DMS53 treated with DMSO at 0.1 percent for 48 hours (cell line): ENCODE results near the gene RASA2.
"Not testable (repeated sequence)": the region's sequence is repeated elsewhere in the genome, so short reads cannot be mapped to it uniquely, and the experiment has no call there.

ENCODE experiments used
- DNase-seq: peaks from one replicate; lab custom pipeline; 2025; ENCODE audit not compliant: unreplicated experiment; lab: John Stamatoyannopoulos, UW

The RASA2 gene

GRCh38 chr3:141570068-141570467, 83.2 kb downstream of the RASA2 start:
- no peak for DNase-seq

GRCh38 chr3:141575879-141576743, 89.3 kb downstream of the RASA2 start:
- peak; percentile 1 for DNase-seq

DNA sequence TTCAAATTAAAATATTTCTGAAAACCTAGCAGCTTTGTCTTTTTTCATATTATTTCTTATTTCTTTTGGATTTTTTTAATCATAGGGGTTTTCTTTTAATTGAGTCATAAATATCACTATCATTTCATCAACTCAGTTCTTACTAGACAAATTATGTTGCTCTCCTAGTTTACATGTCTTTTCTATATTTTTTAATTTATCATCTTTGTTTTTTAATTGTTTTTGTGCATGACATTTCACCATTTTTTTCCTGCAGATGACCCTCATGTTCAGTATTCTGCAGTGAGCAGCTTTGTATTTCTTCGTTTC, 89.9 kb downstream of the RASA2 start:
- DNase-seq: no peak

DNA sequence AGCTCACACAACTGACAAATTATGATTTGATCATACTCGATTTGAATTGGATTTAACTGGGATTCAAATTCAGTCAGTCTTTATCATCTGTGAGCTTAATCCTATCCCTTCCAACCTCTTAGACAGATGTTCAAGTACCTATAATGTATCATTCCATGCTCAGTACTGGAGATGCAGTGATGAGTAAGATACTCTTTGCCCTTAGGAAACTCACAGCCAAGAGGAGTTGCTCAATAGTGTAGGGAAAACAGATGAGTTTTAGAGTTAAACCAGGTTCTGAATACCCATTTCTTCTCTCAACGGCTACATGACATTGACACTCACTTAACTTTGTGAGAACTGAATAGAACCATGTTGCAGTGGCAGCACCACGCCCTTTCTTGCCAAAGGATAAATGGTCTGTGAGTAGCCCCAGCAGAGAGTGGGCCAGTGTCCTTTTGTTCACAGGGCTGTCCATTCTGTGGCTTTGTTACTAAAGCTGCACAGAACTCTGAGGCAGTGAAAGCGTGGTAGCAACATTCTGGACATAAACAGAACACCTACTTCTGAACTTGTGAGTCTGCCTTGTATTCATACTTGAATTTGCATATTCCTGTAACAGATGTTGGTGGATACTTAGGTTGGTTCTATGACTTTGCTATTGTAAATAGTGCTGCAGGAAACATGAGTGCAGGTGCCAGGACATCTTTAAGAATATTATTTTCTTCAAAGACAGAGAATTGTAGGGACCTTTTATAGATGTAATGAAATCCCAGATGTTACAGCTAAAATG, 91.6 kb downstream of the RASA2 start:
- DNase-seq: no peak

- no peak for DNase-seq
These were observed 107.5 kb downstream of the RASA2 start for GRCh38 chr3:141594357-141594756.

DNA sequence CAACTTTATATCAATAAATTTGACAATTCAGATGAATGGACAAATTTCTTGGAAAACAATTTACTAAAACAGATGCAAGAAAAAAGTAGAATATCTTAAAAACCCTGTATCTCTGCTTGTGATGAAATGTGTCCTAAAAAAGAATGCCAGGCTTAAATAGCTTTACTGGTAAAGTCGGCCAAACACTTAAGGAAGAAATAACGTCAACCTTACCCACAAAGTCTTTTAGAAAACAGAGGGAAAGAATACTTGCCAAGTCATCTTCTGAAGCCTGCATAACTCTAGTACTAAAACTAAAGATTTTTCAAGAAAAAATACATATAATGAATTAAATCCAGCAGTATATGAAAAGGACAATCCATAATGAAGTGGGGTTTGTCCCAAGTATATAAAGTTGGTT, 111.1 kb downstream of the RASA2 start:
- no peak for DNase-seq

GRCh38 chr3:141600331-141600730, 113.5 kb downstream of the RASA2 start:
- no peak for DNase-seq

- DNase-seq: no peak
These were observed 115.9 kb downstream of the RASA2 start for GRCh38 chr3:141602706-141603105.

DNA sequence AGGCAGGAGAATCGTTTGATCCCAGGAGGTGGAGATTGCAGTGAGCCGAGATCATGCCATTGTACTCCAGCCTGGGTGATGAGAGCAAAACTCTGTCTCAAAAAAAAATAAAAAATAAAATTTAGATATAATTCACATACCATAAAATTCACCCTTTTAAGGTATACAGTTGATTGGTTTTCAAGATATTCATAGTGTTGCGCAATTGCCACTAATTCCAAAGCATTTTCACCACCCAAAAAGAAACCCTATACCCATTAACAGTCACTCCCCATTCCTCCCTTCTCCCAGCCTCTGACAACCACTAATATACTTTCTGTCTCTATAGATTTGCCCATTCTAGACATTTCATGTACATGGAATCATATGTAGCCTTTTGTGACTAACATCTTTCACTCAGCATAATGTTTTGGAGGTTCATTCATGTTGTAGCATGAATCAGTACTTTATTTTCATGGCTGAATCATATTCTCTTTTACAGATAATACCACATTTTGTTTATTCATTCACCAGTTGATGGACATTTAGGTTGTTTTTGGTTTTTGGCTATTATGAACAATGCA, 116.7 kb downstream of the RASA2 start:
- no peak for DNase-seq

GRCh38 chr3:141605883-141606282, 119.1 kb downstream of the RASA2 start:
- no peak for DNase-seq

DNA sequence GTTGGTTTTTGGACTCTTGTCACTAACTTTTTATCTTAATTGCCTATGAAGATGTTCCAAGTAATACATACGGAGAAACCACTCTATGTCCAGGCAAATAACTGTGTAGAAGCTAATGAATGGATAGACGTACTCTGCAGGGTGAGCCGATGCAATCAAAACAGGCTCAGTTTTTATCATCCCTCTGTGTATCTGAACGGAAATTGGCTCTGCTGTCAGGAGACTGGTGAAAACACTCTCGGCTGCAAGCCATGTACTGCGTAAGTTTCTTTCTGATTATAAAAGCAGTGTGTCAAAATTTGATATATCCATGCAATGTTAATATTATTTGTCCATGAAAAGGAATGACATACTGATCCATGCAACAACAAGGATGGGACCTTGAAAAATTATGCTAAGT, 121.6 kb downstream of the RASA2 start:
- DNase-seq: no peak

DNA sequence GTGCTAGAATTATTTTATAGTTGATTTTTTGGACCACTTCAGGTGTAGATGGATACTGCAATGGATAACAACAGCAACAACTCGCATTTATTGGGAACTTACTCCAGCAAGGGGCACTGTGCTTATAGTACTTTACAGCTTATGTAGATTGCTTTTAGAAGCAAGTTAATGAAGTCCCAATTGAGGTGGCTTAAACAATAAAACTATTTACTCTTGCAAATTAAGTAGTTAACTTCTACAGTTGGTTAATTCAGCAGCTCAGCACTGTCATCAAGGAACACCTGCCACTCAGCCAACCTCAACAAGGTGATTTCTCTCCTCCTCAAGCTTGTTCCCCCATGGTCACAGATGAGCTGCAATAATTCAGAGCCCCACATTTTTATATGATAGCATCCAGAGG, 124.1 kb downstream of the RASA2 start:
- no peak for DNase-seq

DNA sequence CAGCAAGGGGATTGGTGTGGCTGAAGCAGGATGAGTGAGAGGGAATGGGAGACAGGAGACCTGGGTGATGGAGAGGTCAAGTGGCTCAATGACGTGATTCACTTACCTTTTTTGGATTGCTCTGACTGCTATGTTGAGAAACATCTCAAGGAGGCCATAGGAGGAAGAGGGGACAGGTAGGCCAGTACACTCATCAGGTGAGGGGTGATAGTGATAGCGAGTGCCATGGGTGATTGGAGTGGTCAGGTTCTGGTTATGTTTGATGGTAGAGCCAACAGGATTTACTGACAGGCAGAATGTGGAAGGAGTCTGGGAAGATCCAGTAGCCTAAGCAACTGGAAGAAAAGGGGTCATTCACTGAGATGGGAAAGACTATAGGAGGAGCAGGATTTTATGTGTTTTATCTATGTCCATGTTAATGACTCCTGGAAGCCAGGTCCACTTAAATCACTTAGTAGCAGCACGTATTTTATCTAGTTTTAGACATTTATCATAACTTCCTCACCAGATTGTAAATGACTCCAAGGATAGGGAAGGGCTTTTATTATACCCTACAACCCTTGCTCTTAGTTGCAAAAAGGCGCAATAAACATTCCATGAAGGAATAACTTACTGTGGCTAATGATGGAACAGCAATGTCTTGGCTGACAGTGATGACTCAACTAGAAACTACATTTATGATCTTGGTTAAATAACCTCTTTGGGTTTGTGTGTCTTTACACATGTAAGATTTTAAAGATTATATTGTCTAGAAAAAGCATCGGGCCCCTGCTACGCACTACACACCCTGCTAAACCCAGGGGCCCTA, 131.5 kb downstream of the RASA2 start:
- DNase-seq: no peak

DNA sequence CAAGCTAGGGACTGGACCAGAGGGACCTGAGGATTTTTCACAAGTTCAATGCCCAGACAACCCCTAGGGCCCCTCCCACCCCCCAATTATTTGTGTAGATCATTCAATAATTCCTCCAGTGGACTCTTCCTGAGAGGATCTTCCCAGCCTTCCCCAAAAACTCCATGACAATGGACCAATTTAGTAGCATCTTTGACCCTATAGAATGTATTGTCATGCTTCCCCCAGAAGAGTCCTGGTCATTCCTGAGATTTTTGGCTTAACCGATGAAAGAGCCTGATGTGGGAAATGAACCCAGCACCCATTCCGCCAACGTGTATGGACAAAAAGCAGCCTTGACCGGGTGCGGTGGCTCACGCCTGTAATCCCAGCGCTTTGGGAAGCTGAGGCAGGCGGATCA, 132.1 kb downstream of the RASA2 start:
- no peak for DNase-seq

DNA sequence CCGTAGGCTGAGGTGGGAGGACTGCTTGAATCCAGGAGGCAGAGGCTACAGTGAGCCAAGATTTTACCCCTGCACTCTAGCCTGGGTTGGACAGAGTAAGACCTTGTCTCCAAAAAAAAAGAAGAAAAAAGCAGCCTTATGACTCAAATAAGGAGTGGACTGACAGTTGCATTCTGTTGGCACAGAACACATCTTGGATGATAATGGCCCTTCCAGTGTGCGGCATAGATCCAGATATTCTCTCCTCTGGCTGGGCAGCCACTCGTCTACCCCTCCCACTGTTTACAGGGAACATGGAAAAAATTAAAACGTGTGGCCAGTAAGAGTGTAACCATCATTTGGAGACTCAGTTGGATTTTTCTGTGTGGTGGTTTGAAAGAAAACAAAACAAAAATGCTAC, 132.6 kb downstream of the RASA2 start:
- no peak for DNase-seq

GRCh38 chr3:141623691-141624090, 136.9 kb downstream of the RASA2 start:
- no peak for DNase-seq

- no peak for DNase-seq
These were observed 138.7 kb downstream of the RASA2 start for GRCh38 chr3:141625506-141625905.

DNA sequence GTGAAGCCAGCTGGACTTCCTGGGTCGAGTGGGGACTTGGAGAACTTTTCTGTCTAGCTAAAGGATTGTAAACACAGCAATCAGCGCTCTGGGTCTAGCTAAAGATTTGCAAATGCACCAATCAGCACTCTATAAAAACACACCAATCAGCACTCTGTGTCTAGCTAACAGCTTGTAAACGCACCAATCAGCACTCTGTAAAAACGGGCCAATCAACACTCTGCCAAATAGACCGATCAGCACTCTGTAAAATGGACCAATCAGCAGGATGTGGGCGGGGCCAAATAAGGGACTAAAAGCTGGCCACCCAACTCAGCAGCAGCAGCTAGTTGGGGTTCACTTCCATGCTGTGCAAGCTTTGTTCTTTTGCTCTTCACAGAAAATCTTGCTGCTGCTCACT, 141.5 kb downstream of the RASA2 start:
- DNase-seq: not testable (repeated sequence)

- not testable (repeated sequence) for DNase-seq
These were observed 142.1 kb downstream of the RASA2 start for GRCh38 chr3:141628868-141629441.

- no peak for DNase-seq
These were observed 143.1 kb downstream of the RASA2 start for GRCh38 chr3:141629976-141630375.

GRCh38 chr3:141632779-141633374, 146.1 kb downstream of the RASA2 start:
- DNase-seq: no peak
